ENCODE measurements around the gene ACSL4. TPM values are rescaled to one million over a fixed set of nuclear protein-coding genes. Genes with fewer than 3 reads are reported as not detected.

Gene ACSL4
- total RNA-seq, 1 experiment from 2014 or later: 55.2 TPM

- no peaks in the 10 kb centered on the region for H3K9me3 ChIP-seq (ENCODE audit: control insufficient read depth, insufficient read depth, low read depth, low read length)
- CTCF ChIA-PET: interaction anchor here (1.2 to 1.9 kb wide), 2 partner anchors 150 to 151 kb away, joined by 4 to 8 read pairs; no protein-coding TSS in a partner anchor
- POLR2A ChIA-PET: no interaction called here
- no peaks in the 10 kb centered on the region for H3K27me3 ChIP-seq (ENCODE audit: control insufficient read depth, insufficient read depth, low read length)
- H3K27ac ChIP-seq (ENCODE audit: low read length): no peak overlapping the region
- H3K4me3 ChIP-seq (ENCODE audit: low read depth in 2 of 2, low read length in 2 of 2): no peak overlapping the region
- peak; percentile 74 for TF ChIP-seq CTCF (IDR thresholded peaks at IDR 0.05)
- TF ChIP-seq, protein P1, sequence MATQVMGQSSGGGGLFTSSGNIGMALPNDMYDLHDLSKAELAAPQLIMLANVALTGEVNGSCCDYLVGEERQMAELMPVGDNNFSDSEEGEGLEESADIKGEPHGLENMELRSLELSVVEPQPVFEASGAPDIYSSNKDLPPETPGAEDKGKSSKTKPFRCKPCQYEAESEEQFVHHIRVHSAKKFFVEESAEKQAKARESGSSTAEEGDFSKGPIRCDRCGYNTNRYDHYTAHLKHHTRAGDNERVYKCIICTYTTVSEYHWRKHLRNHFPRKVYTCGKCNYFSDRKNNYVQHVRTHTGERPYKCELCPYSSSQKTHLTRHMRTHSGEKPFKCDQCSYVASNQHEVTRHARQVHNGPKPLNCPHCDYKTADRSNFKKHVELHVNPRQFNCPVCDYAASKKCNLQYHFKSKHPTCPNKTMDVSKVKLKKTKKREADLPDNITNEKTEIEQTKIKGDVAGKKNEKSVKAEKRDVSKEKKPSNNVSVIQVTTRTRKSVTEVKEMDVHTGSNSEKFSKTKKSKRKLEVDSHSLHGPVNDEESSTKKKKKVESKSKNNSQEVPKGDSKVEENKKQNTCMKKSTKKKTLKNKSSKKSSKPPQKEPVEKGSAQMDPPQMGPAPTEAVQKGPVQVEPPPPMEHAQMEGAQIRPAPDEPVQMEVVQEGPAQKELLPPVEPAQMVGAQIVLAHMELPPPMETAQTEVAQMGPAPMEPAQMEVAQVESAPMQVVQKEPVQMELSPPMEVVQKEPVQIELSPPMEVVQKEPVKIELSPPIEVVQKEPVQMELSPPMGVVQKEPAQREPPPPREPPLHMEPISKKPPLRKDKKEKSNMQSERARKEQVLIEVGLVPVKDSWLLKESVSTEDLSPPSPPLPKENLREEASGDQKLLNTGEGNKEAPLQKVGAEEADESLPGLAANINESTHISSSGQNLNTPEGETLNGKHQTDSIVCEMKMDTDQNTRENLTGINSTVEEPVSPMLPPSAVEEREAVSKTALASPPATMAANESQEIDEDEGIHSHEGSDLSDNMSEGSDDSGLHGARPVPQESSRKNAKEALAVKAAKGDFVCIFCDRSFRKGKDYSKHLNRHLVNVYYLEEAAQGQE (IDR thresholded peaks at IDR 0.05; ENCODE audit: insufficient read depth in 1 of 2, low read depth in 2 of 2, low read length in 1 of 2): no peak
- ATAC-seq: peak; percentile 56; the same call in 1 of the 2 replicates
- no peaks in the 10 kb centered on the region for H3K36me3 ChIP-seq (ENCODE audit: control insufficient read depth, insufficient read depth, low read length)
- peak; percentile 17 for DNase-seq (ENCODE audit: low read depth, low spot score)
- in situ Hi-C loops (cut with HindIII; ENCODE audit: low pct_unique_long_range_greater_than_20kb, low sequenced_read_pairs) (no loop called here), intact Hi-C loops (cut with micrococcal nuclease; ENCODE audit: unreplicated experiment) (no loop called here)
- H3K4me1 ChIP-seq (ENCODE audit: control insufficient read depth, insufficient read depth, low read length): no peaks in the 10 kb centered on the region
- no TSS peak for BruUV-seq (replicated peaks)
Measured at GRCh38 chrX:109635146-109635545, 97.9 kb downstream of the ACSL4 start.

DNA sequence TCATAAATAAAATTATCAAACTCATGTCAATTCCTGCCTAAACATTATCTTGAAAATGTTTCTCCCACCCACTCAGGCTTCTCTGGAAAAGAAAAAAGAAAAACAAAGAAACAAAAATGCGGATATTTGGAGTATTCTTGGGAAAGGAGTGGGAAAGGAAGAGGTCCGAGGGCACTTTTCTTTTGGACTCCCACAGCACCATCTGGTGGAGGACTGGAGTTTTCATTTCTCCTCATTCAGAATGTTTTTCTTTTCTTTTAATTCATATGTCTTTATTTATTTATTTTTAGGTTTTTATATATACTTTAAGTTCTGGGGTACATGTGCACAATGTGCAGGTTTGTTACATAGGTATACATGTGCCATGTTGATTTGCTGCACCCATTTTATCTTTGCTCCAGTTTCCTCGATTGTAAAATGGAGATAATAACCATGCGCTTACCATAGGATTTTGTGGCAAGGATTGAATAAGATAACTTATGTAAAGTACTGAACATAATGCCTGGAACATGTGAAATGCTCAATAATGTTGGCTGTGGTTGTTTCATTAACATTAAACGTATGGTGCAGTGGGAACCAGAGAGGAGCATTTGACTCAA is 100.1 kb downstream of the ACSL4 start:
- CTCF ChIA-PET: interaction anchor here (1.9 kb wide), 1 partner anchor 147 kb away, joined by 4 read pairs; no protein-coding TSS in a partner anchor

More for the DNA sequence above, 100.1 kb downstream of the ACSL4 start:
- TF ChIP-seq CTCF (IDR thresholded peaks at IDR 0.05) (peak; percentile 60; the same call in 1 of the 2 replicates), SIN3A (IDR thresholded peaks at IDR 0.05; ENCODE audit: borderline replicate concordance, insufficient read depth, low read depth, low read length) (no peak)
- ATAC-seq (no peak), DNase-seq (ENCODE audit: low read depth, low spot score) (no peak)
- H3K4me1 ChIP-seq (ENCODE audit: control insufficient read depth, insufficient read depth, low read length): no peaks in the 10 kb centered on the region
- no TSS peak for BruUV-seq (replicated peaks)
- no peaks in the 10 kb centered on the region for H3K36me3 ChIP-seq (ENCODE audit: control insufficient read depth, insufficient read depth, low read length)
- H3K9me3 ChIP-seq (ENCODE audit: control insufficient read depth, insufficient read depth, low read depth, low read length): no peaks in the 10 kb centered on the region
- in situ Hi-C loops (cut with HindIII; ENCODE audit: low pct_unique_long_range_greater_than_20kb, low sequenced_read_pairs) (no loop called here), intact Hi-C loops (cut with micrococcal nuclease; ENCODE audit: unreplicated experiment) (loop anchor here (1.0 kb wide), 1 partner anchor 147 kb away; no protein-coding TSS in a partner anchor)
- no peak overlapping the region for H3K4me3 ChIP-seq (ENCODE audit: low read depth in 2 of 2, low read length in 2 of 2)
- H3K27ac ChIP-seq (ENCODE audit: low read length): no peak overlapping the region
- POLR2A ChIA-PET: no interaction called here
- H3K27me3 ChIP-seq (ENCODE audit: control insufficient read depth, insufficient read depth, low read length): no peaks in the 10 kb centered on the region

Measured in Panc1 (cell line).